ENCODE data around the gene NAT10. TPM values are rescaled to one million over a fixed set of nuclear protein-coding genes. Genes with fewer than 3 reads are reported as not detected.
"Not testable (repeated sequence)": the region's sequence is repeated elsewhere in the genome, so short reads cannot be mapped to it uniquely, and the experiment has no call there.

NAT10 gene
- total RNA-seq, 4 donors from 2014 or later: 19.9 to 27.2 (median 20.6) TPM

- Histone ChIP-seq H3K27me3 (no peaks in the 10 kb centered on the region), H3K27ac (replicated peaks in 1 of 4) (no peak overlapping the region), H3K4me1 (peaks cover 0 to 3% (median 0%) of the 10 kb centered on the region in 4 donors), H3K9me3 (no peaks in the 10 kb centered on the region), H3K4me3 (no peak overlapping the region), H3K36me3 (peaks cover 57 to 99% (median 89%) of the 10 kb centered on the region in 4 donors)
- DNase-seq (ENCODE audit: extremely low spot score): no peak
- 81% methylated on average over 4 of the region's 4 CpGs for WGBS
- intact Hi-C loops (cut with DNase I): no loop called here
- TF ChIP-seq POLR2A (IDR thresholded peaks at IDR 0.05; ENCODE audit: low read depth) (no peak), EP300 (IDR thresholded peaks at IDR 0.05) (no peak), POLR2AphosphoS5 (IDR thresholded peaks at IDR 0.05) (no peak), CTCF (IDR thresholded peaks at IDR 0.05) (no peak)
These were observed 24.8 kb upstream of the NAT10 start for GRCh38 chr11:34080609-34081008.

- DNase-seq (ENCODE audit: extremely low spot score): no peak
- TF ChIP-seq POLR2AphosphoS5 (IDR thresholded peaks at IDR 0.05): no peak
- TF ChIP-seq CTCF (IDR thresholded peaks at IDR 0.05): no peak
- TF ChIP-seq EP300 (IDR thresholded peaks at IDR 0.05): no peak
- TF ChIP-seq POLR2A (IDR thresholded peaks at IDR 0.05; ENCODE audit: low read depth): no peak
- Histone ChIP-seq H3K4me1 (no peaks in the 10 kb centered on the region), H3K27me3 (no peaks in the 10 kb centered on the region), H3K27ac (replicated peaks in 1 of 4) (no peak overlapping the region), H3K4me3 (no peak overlapping the region), H3K36me3 (peaks cover 71 to 100% (median 92%) of the 10 kb centered on the region in 4 donors), H3K9me3 (no peaks in the 10 kb centered on the region)
- intact Hi-C loops (cut with DNase I): no loop called here
- WGBS: 91% methylated on average over 2 of the region's 2 CpGs
These were observed 20.8 kb upstream of the NAT10 start for GRCh38 chr11:34084637-34085036.

- Histone ChIP-seq H3K27ac (replicated peaks in 1 of 4) (no peak overlapping the region), H3K36me3 (peaks cover 71 to 100% (median 92%) of the 10 kb centered on the region in 4 donors), H3K9me3 (no peaks in the 10 kb centered on the region), H3K4me1 (no peaks in the 10 kb centered on the region), H3K27me3 (no peaks in the 10 kb centered on the region), H3K4me3 (no peak overlapping the region)
- 88% methylated on average over 4 of the region's 4 CpGs for WGBS
- no peak for DNase-seq (ENCODE audit: extremely low spot score)
- TF ChIP-seq POLR2AphosphoS5 (IDR thresholded peaks at IDR 0.05): no peak
- TF ChIP-seq EP300 (IDR thresholded peaks at IDR 0.05): no peak
- TF ChIP-seq CTCF (IDR thresholded peaks at IDR 0.05): no peak
- intact Hi-C loops (cut with DNase I): no loop called here
These were observed 18.7 kb upstream of the NAT10 start for GRCh38 chr11:34086554-34087283.

- H3K27me3 ChIP-seq: no peaks in the 10 kb centered on the region
- no peak for TF ChIP-seq POLR2AphosphoS5 (IDR thresholded peaks at IDR 0.05)
- no peak for TF ChIP-seq EP300 (IDR thresholded peaks at IDR 0.05)
- TF ChIP-seq CTCF (IDR thresholded peaks at IDR 0.05): no peak
- TF ChIP-seq POLR2A (IDR thresholded peaks at IDR 0.05; ENCODE audit: low read depth): no peak
- intact Hi-C loops (cut with DNase I): no loop called here
- H3K4me3 ChIP-seq: no peak overlapping the region
- no peaks in the 10 kb centered on the region for H3K4me1 ChIP-seq
- H3K9me3 ChIP-seq: no peaks in the 10 kb centered on the region
- peaks cover 62 to 100% (median 91%) of the 10 kb centered on the region in 4 donors for H3K36me3 ChIP-seq
- no peak overlapping the region for H3K27ac ChIP-seq (replicated peaks in 1 of 4)
- 92% methylated on average over 1 of the region's 1 CpG for WGBS
- DNase-seq (ENCODE audit: extremely low spot score): no peak
These were observed 13.6 kb upstream of the NAT10 start for GRCh38 chr11:34091825-34092224.

- intact Hi-C loops (cut with DNase I); DNase-seq (ENCODE audit: extremely low spot score); H3K4me1 ChIP-seq; H3K9me3 ChIP-seq; H3K27ac ChIP-seq (replicated peaks in 1 of 4); H3K4me3 ChIP-seq; H3K27me3 ChIP-seq: not testable (repeated sequence)
- 91% methylated on average over 2 of the region's 2 CpGs for WGBS
- peaks cover 66 to 100% (median 96%) of the 10 kb centered on the region in 4 donors for H3K36me3 ChIP-seq
These were observed 10.5 kb upstream of the NAT10 start for GRCh38 chr11:34094900-34095299.

Measured in esophagus muscularis mucosa (tissue), 4 donors.